Thyroid gland (tissue), 4 donors: ENCODE measurements around the gene NUDT14. TPM values are rescaled to one million over a fixed set of nuclear protein-coding genes. Genes with fewer than 3 reads are reported as not detected.

ENCODE experiments used
- DNase-seq, 2 donors: peaks; one replicate each; pipeline ENCODE4 v3.0.0-alpha.2; 2019
- H3K27ac ChIP-seq, 3 donors: fragments of 200-600 bp; sonication (generic); 1 replicate in 2 of 3; 2 replicates in 1 of 3; pipeline ENCODE4 v1.5.1; 2016 to 2019; ENCODE audit warnings: mild to moderate bottlenecking in 1 of 3, moderate library complexity in 1 of 3
- H3K27me3 ChIP-seq: fragments of 200-600 bp; sonication (generic); one replicate; pipeline ENCODE4 v1.5.1; 2019
- H3K36me3 ChIP-seq, 2 donors: fragments of 200-600 bp; sonication (generic); one replicate each; pipeline ENCODE4 v1.5.1; 2016 to 2019
- H3K4me1 ChIP-seq, 2 donors: fragments of 200-600 bp; sonication (generic); one replicate each; pipeline ENCODE4 v1.5.1; 2017 to 2019
- H3K4me3 ChIP-seq, 3 donors: fragments of 200-600 bp; sonication (generic); replicated peaks in 1 of 3; 1 replicate in 2 of 3; 2 replicates in 1 of 3; pipeline ENCODE4 v1.5.1; 2016; ENCODE audit warnings: mild to moderate bottlenecking in 1 of 3
- H3K9me3 ChIP-seq: fragments of 200-600 bp; sonication (generic); one replicate; pipeline ENCODE4 v1.5.1; 2017
- POLR2A ChIP-seq, 2 donors: fragments of 450-650 bp; IDR thresholded peaks; one replicate each; pipeline ENCODE4 v1.6.1; 2017; ENCODE audit warnings: antibody characterized with exemption in 2 of 2, mild to moderate bottlenecking in 2 of 2, moderate library complexity in 1 of 2
- WGBS, 2 donors: methylation state at CpG; one replicate each; pipeline ENCODE4 v1.1.5; 2017; 5-methylcytosine and 5-hydroxymethylcytosine counted together
- intact Hi-C: fragments of 100-400 bp; cut with DNase I; formaldehyde crosslinking; loops from one replicate; pipeline ENCODE4 v1.15.1; 2023
- total RNA-seq, 4 donors: library from RNA; depleted of rRNA; stranded (reverse); fragments of >200 nt; gene quantifications; one replicate each; pipeline ENCODE4 v1.2.3, GENCODE V29; 2016
- TF ChIP-seq, protein P1 (sequence below), 6 experiments: fragments of 200-600 bp in 3 of 6; fragments of 450-650 bp in 3 of 6; sonication (generic) in 3 of 6; IDR thresholded peaks; one replicate each; pipeline ENCODE4 v1.5.1; 2016 to 2019; ENCODE audit warnings: antibody characterized with exemption in 6 of 6, mild to moderate bottlenecking in 2 of 6, inconsistent platforms in 1 of 6, moderate library complexity in 1 of 6

Gene NUDT14
- total RNA-seq, 4 donors from 2014 or later, result 15.2 to 29.1 (median 20.1) TPM

DNA sequence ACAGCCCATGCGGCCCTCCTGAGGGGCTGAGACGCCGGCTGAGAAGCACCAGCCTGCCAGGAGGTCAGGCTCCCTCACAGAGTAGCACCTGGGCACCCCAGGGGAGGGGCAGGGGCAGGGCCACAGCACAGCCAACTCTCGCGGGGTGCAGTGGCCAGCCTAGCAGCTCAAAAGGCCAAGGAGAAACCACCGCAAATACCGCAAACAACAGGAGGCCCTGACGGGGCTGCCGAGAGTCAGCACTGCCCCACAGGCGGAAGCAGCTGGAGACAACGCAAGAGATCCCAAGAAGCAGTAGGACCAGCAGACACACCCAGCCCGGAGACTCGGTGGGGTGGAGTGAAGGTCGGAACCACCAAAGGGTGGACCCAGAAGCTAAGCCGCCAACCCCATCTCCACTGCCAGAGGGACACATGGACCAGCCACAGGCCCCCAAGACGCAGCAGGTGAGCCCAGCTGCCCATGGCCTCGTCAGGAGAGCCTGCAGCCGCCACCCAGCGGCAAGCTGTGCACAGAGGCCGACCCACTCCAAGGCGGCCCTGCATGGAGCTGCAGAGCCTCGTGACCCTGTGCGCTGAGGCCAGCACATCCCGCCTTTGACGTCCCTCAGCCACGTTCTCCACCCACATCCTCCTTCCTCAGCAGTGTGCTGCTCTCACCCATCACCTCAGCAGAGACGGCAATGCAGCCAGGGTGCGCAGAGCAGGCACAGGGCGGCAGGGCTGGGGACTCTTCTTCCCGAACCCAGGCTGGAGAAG is 35.6 kb upstream of the NUDT14 start:
- Histone ChIP-seq H3K9me3 (no peaks in the 10 kb centered on the region), H3K4me3 (no peak overlapping the region), H3K27me3 (no peaks in the 10 kb centered on the region), H3K27ac (no peak overlapping the region), H3K4me1 (peaks cover 14 to 17% of the 10 kb centered on the region in 2 donors), H3K36me3 (peaks cover 11 to 16% of the 10 kb centered on the region in 2 donors)
- TF ChIP-seq, protein P1, sequence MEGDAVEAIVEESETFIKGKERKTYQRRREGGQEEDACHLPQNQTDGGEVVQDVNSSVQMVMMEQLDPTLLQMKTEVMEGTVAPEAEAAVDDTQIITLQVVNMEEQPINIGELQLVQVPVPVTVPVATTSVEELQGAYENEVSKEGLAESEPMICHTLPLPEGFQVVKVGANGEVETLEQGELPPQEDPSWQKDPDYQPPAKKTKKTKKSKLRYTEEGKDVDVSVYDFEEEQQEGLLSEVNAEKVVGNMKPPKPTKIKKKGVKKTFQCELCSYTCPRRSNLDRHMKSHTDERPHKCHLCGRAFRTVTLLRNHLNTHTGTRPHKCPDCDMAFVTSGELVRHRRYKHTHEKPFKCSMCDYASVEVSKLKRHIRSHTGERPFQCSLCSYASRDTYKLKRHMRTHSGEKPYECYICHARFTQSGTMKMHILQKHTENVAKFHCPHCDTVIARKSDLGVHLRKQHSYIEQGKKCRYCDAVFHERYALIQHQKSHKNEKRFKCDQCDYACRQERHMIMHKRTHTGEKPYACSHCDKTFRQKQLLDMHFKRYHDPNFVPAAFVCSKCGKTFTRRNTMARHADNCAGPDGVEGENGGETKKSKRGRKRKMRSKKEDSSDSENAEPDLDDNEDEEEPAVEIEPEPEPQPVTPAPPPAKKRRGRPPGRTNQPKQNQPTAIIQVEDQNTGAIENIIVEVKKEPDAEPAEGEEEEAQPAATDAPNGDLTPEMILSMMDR (IDR thresholded peaks at IDR 0.05), result no peak
- no peak for TF ChIP-seq POLR2A (IDR thresholded peaks at IDR 0.05)
- DNase-seq, result no peak
- 90 to 95% methylated on average over 22 to 26 of the region's 30 CpGs for WGBS, 2 donors
- intact Hi-C loops, result no loop called here

DNA sequence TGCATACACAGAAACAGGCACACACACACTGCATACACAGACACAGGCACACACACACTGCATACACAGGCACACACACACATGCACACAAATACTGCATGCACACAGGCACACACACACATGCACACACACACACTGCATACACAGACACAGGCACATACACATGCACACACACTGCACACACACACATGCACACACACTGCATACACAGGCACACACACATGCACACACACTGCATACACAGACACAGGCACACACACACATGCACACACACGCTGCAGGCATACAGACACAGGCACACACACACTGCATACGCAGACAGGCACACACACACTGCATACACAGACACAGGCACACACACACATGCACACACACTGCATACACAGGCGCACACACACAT is 34.5 kb upstream of the NUDT14 start:
- no peak overlapping the region for H3K27ac ChIP-seq
- H3K9me3 ChIP-seq, result no peaks in the 10 kb centered on the region
- WGBS, 2 donors, result 48 to 91% methylated on average over 3 of the region's 3 CpGs
- H3K36me3 ChIP-seq, result peaks cover 11 to 21% of the 10 kb centered on the region in 2 donors
- peaks cover 5 to 7% of the 10 kb centered on the region in 2 donors for H3K4me1 ChIP-seq
- no peak overlapping the region for H3K4me3 ChIP-seq
- DNase-seq, result no peak
- H3K27me3 ChIP-seq, result no peaks in the 10 kb centered on the region
- TF ChIP-seq, protein P1 (IDR thresholded peaks at IDR 0.05), result no peak
- TF ChIP-seq POLR2A (IDR thresholded peaks at IDR 0.05), result no peak
- intact Hi-C loops, result no loop called here

DNA sequence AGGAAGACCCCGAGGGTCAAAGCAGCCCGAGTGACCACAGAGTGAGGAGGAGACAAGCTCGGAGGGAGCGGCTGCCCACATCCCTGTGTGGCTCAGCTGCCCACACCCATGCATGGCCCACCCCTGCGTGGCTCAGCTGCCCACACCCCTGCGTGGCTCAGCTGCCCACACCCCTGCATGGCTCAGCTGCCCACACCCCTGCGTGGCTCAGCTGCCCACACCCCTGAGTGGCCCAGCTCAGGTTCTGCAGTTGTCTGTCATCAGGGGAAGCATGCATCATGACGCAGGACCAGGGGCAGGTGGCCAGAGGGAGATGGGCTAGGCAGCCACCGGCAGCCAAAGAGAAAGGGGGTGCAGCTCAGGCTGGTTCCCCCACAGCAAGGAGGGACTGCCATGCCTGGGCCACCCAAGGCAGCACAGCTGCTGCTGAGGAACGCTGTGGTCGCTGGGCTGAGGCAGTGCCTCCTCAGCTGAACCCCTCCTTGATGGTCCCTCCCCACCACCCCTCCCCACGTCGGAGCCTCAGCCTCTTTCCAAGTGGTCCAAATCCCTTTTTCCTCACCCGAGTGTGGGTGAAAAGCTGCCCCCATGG is 33.3 kb upstream of the NUDT14 start:
- WGBS, 2 donors, result 90 to 95% methylated on average over 12 to 13 of the region's 14 CpGs
- Histone ChIP-seq H3K27ac (no peak overlapping the region), H3K36me3 (peaks cover 20 to 32% of the 10 kb centered on the region in 2 donors), H3K4me1 (no peaks in the 10 kb centered on the region), H3K27me3 (no peaks in the 10 kb centered on the region), H3K4me3 (no peak overlapping the region), H3K9me3 (no peaks in the 10 kb centered on the region)
- DNase-seq, result no peak
- no peak for TF ChIP-seq POLR2A (IDR thresholded peaks at IDR 0.05)
- TF ChIP-seq, protein P1 (IDR thresholded peaks at IDR 0.05), result no peak
- intact Hi-C loops, result no loop called here

DNA sequence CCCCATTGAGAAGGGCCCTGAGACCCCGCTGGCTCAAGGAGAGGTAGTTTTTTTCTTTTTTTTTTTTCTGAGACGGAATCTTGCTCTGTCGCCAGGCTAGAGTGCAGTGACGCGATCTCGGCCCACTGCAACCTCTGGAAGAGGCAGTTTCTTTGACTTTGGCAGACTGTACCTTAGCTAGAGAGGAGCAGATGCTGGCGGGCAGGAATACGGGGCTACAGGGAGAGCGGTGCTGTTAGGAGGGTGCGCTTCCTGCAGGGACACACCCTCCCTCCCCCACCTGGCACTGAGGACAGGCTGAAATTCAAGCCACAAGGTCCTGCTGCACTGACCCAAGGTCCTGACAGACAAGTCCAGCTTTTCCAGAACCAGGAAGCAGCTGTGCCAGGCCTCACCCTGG is 32.2 kb upstream of the NUDT14 start:
- no peaks in the 10 kb centered on the region for H3K4me1 ChIP-seq
- H3K4me3 ChIP-seq, result no peak overlapping the region
- intact Hi-C loops, result no loop called here
- 90 to 97% methylated on average over 8 to 10 of the region's 10 CpGs for WGBS, 2 donors
- no peaks in the 10 kb centered on the region for H3K27me3 ChIP-seq
- TF ChIP-seq, protein P1 (IDR thresholded peaks at IDR 0.05), result no peak
- TF ChIP-seq POLR2A (IDR thresholded peaks at IDR 0.05), result no peak
- no peak overlapping the region for H3K27ac ChIP-seq
- peaks cover 18 to 32% of the 10 kb centered on the region in 2 donors for H3K36me3 ChIP-seq
- no peaks in the 10 kb centered on the region for H3K9me3 ChIP-seq
- no peak for DNase-seq
